Measurements from ENCODE around the gene MYL4. TPM values are rescaled to one million over a fixed set of nuclear protein-coding genes. Genes with fewer than 3 reads are reported as not detected.
A peak's percentile ranks its signal among the peaks of the same experiment; 100 is the strongest.

Gene MYL4
- total and polyA plus RNA-seq, 8 donors, result 0.20 to 5.7 (median 1.7) TPM; not detected in 3

GRCh38 chr17:47199627-47200324 lies 9.4 kb upstream of the MYL4 start:
- TF ChIP-seq POLR2AphosphoS5 (IDR thresholded peaks at IDR 0.05) (no peak), CTCF (IDR thresholded peaks at IDR 0.05) (no peak)
- DNase-seq, result no peak
- Histone ChIP-seq H3K27me3 (no peaks in the 10 kb centered on the region), H3K9me3 (no peaks in the 10 kb centered on the region), H3K27ac (peak overlapping the region in 2 of 5 donors; percentile 1 to 47), H3K36me3 (no peaks in the 10 kb centered on the region), H3K4me1 (peaks cover 7 to 12% (median 10%) of the 10 kb centered on the region in 4 donors), H3K4me3 (no peak overlapping the region)
- intact Hi-C loops (cut with DNase I; ENCODE audit: low total_unique reads), result no loop called here
- WGBS, 5 donors, result 95 to 98% (median 96%) methylated on average over 8 of the region's 8 CpGs

GRCh38 chr17:47200325-47200664 lies 8.9 kb upstream of the MYL4 start:
- intact Hi-C loops (cut with DNase I; ENCODE audit: low total_unique reads), result no loop called here
- H3K27ac ChIP-seq, result peak overlapping the region in 2 of 5 donors; percentile 1 to 47
- TF ChIP-seq CTCF (IDR thresholded peaks at IDR 0.05), result no peak
- TF ChIP-seq POLR2AphosphoS5 (IDR thresholded peaks at IDR 0.05), result no peak
- TF ChIP-seq EP300 (IDR thresholded peaks at IDR 0.05), result no peak
- no peak for TF ChIP-seq POLR2A (IDR thresholded peaks at IDR 0.05)

GRCh38 chr17:47201166-47201565 lies 8.0 kb upstream of the MYL4 start:
- TF ChIP-seq POLR2AphosphoS5 (IDR thresholded peaks at IDR 0.05) (no peak), POLR2A (IDR thresholded peaks at IDR 0.05) (no peak), CTCF (IDR thresholded peaks at IDR 0.05) (no peak), EP300 (IDR thresholded peaks at IDR 0.05) (no peak)
- WGBS, 5 donors, result 67 to 84% (median 75%) methylated on average over 4 of the region's 4 CpGs
- H3K36me3 ChIP-seq, result no peaks in the 10 kb centered on the region
- H3K27ac ChIP-seq, result no peak overlapping the region
- no peak overlapping the region for H3K4me3 ChIP-seq
- no peaks in the 10 kb centered on the region for H3K9me3 ChIP-seq
- DNase-seq, result peak in 1 of 2 donors; percentile 44
- peaks cover 19 to 26% (median 24%) of the 10 kb centered on the region in 4 donors for H3K4me1 ChIP-seq
- intact Hi-C loops (cut with DNase I; ENCODE audit: low total_unique reads), result no loop called here
- no peaks in the 10 kb centered on the region for H3K27me3 ChIP-seq

More at GRCh38 chr17:47200325-47200664, 8.9 kb upstream of the MYL4 start:
- Histone ChIP-seq H3K4me3 (no peak overlapping the region), H3K9me3 (no peaks in the 10 kb centered on the region), H3K4me1 (peaks cover 12 to 17% (median 16%) of the 10 kb centered on the region in 4 donors), H3K27me3 (no peaks in the 10 kb centered on the region), H3K36me3 (no peaks in the 10 kb centered on the region)
- no peak for DNase-seq
- WGBS, 5 donors, result 76 to 86% (median 83%) methylated on average over 4 of the region's 4 CpGs

GRCh38 chr17:47203984-47204721 lies 5.0 kb upstream of the MYL4 start:
- peaks cover 19 to 34% (median 27%) of the 10 kb centered on the region in 4 donors for H3K4me1 ChIP-seq
- intact Hi-C loops (cut with DNase I; ENCODE audit: low total_unique reads), result no loop called here
- 67 to 82% (median 77%) methylated on average over 6 of the region's 6 CpGs for WGBS, 5 donors
- DNase-seq, result no peak
- no peaks in the 10 kb centered on the region for H3K9me3 ChIP-seq
- no peak for TF ChIP-seq POLR2AphosphoS5 (IDR thresholded peaks at IDR 0.05)
- no peak for TF ChIP-seq EP300 (IDR thresholded peaks at IDR 0.05)
- no peak for TF ChIP-seq POLR2A (IDR thresholded peaks at IDR 0.05)
- no peak for TF ChIP-seq CTCF (IDR thresholded peaks at IDR 0.05)
- peak overlapping the region in 4 of 5 donors; percentile 69 to 88 (median 83) for H3K27ac ChIP-seq
- H3K36me3 ChIP-seq, result no peaks in the 10 kb centered on the region
- H3K4me3 ChIP-seq, result no peak overlapping the region
- H3K27me3 ChIP-seq, result no peaks in the 10 kb centered on the region

Measured in stomach (tissue), 9 donors.